Coronary artery (tissue), 2 donors: Measurements from ENCODE around the gene PTPRQ.

Source experiments
- DNase-seq: peaks from one replicate; pipeline ENCODE4 v3.0.0-alpha.2; 2017; ENCODE audit warnings: low spot score
- H3K27ac ChIP-seq, 2 donors: fragments of 200-600 bp; sonication (generic); one replicate each; pipeline ENCODE4 v1.5.1; 2016 to 2019
- H3K4me3 ChIP-seq: fragments of 200-600 bp; sonication (generic); 2 replicates; pipeline ENCODE4 v1.5.1; 2016; ENCODE audit warnings: mild to moderate bottlenecking, moderate library complexity
- CTCF ChIP-seq: fragments of 200-600 bp; sonication (generic); IDR thresholded peaks from one replicate; pipeline ENCODE4 v1.5.1; 2019; ENCODE audit warnings: antibody characterized with exemption

Gene PTPRQ

GRCh38 chr12:80704420-80704819 is 260.4 kb downstream of the PTPRQ start:
- H3K27ac ChIP-seq, result no peak overlapping the region
- no peak overlapping the region for H3K4me3 ChIP-seq
- no peak for TF ChIP-seq CTCF
- no peak for DNase-seq

- no peak for DNase-seq
- no peak within 1 kb of the TSS for H3K4me3 ChIP-seq
- H3K27ac ChIP-seq, result no peak within 1 kb of the TSS
- no peak for TF ChIP-seq CTCF
Observed at GRCh38 chr12:80707126-80707829, 263.2 kb downstream of the PTPRQ start, which contains the start of gene MYF6. TSS of gene MYF6 (plus strand) at chr12:80707634. CDS start at chr12:80707720, 86 bp downstream.

GRCh38 chr12:80707830-80708258 is 263.8 kb downstream of the PTPRQ start:
- Histone ChIP-seq H3K4me3 (no peak overlapping the region), H3K27ac (no peak overlapping the region)
- TF ChIP-seq CTCF, result no peak
- DNase-seq, result no peak

- no peak for TF ChIP-seq CTCF
- DNase-seq, result no peak
- Histone ChIP-seq H3K27ac (no peak overlapping the region), H3K4me3 (no peak overlapping the region)
Observed at GRCh38 chr12:80708259-80708974, 264.4 kb downstream of the PTPRQ start.

- TF ChIP-seq CTCF, result no peak
- no peak overlapping the region for H3K4me3 ChIP-seq
- no peak for DNase-seq
- H3K27ac ChIP-seq, result no peak overlapping the region
Observed at GRCh38 chr12:80708975-80709328, 264.9 kb downstream of the PTPRQ start.

GRCh38 chr12:80709811-80710726 is 266.0 kb downstream of the PTPRQ start:
- Histone ChIP-seq H3K4me3 (no peak overlapping the region), H3K27ac (no peak overlapping the region)
- no peak for TF ChIP-seq CTCF
- no peak for DNase-seq
